Measurements from ENCODE around the gene SMYD3. TPM values are rescaled to one million over a fixed set of nuclear protein-coding genes. Genes with fewer than 3 reads are reported as not detected.

The SMYD3 gene
- total and polyA plus RNA-seq, 2 donors (not counting 3 experiments of a cell fraction or from before 2014, with no cell fraction given), result 16.0 to 32.1 TPM

DNA sequence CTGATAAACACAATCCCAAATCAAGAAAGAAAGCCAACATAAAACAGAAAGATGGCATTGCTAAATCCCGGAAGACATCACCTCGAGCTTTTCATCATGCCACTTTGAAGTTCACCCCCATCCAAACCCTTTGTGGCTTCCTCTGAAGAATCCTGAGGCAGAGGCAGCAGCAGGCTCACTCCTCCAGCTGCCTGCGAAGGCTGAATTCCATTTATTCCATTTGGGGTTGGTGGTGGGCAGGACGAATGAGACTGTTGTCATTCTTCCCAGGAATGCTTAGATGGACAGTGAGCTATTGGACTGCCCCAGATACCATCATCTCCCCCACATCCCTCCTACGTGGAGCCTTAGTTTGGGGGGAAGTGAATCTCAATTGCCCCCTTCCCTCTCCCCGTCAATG is 437.5 kb downstream of the SMYD3 start:
- Histone ChIP-seq H3K9ac (replicated peaks; ENCODE audit: extremely low read depth, insufficient read depth, low read length) (no peak overlapping the region), H3K4me1 (ENCODE audit: control insufficient read depth, extremely low read depth, insufficient read depth, low read length) (no peaks in the 10 kb centered on the region), H3K9me1 (replicated peaks; ENCODE audit: control insufficient read depth, extremely low read depth, insufficient read depth, low read length) (no peaks in the 10 kb centered on the region), H3K36me3 (ENCODE audit: control insufficient read depth in 2 of 2, extremely low read depth in 1 of 2, insufficient read depth in 2 of 2, low read length in 2 of 2) (no peaks in the 10 kb centered on the region), H3K79me2 (ENCODE audit: control insufficient read depth, insufficient read depth, low read length) (no peaks in the 10 kb centered on the region), H3K4me3 (replicated peaks in 1 of 3; ENCODE audit: insufficient read depth in 1 of 3, low read depth in 1 of 3, low read length in 3 of 3) (no peak overlapping the region), H4K20me1 (replicated peaks; ENCODE audit: control insufficient read depth, extremely low read depth, insufficient read depth, low read length) (peaks cover under 1% of the 10 kb centered on the region), H3K9me3 (replicated peaks; ENCODE audit: control insufficient read depth, insufficient read depth, low read length) (no peaks in the 10 kb centered on the region), H2AFZ (ENCODE audit: low read depth, low read length) (no peak overlapping the region), H3K27me3 (ENCODE audit: control insufficient read depth in 2 of 2, insufficient read depth in 2 of 2, low read length in 2 of 2) (no peaks in the 10 kb centered on the region), H3K4me2 (ENCODE audit: insufficient read depth, low read length) (no peak overlapping the region), H3K27ac (ENCODE audit: insufficient read depth, low read depth, low read length) (no peak overlapping the region)
- intact Hi-C loops (cut with micrococcal nuclease), result no loop called here
- no peak for TF ChIP-seq POLR2A (IDR thresholded peaks at IDR 0.05; ENCODE audit: low read depth, low read length)
- no peak for TF ChIP-seq EZH2 (IDR thresholded peaks at IDR 0.05; ENCODE audit: borderline replicate concordance, low read depth, low read length, severe bottlenecking)
- dilution Hi-C loops (cut with MboI; ENCODE audit: extremely low pct_ligation_motif_present, low sequenced_read_pairs), result no loop called here
- BruUV-seq (replicated peaks), result no TSS peak
- ChIA-PET CTCF (no interaction called here), POLR2A (no interaction called here)
- no peak for FAIRE-seq
- no peak for DNase-seq (ENCODE audit: low read depth, low spot score)

DNA sequence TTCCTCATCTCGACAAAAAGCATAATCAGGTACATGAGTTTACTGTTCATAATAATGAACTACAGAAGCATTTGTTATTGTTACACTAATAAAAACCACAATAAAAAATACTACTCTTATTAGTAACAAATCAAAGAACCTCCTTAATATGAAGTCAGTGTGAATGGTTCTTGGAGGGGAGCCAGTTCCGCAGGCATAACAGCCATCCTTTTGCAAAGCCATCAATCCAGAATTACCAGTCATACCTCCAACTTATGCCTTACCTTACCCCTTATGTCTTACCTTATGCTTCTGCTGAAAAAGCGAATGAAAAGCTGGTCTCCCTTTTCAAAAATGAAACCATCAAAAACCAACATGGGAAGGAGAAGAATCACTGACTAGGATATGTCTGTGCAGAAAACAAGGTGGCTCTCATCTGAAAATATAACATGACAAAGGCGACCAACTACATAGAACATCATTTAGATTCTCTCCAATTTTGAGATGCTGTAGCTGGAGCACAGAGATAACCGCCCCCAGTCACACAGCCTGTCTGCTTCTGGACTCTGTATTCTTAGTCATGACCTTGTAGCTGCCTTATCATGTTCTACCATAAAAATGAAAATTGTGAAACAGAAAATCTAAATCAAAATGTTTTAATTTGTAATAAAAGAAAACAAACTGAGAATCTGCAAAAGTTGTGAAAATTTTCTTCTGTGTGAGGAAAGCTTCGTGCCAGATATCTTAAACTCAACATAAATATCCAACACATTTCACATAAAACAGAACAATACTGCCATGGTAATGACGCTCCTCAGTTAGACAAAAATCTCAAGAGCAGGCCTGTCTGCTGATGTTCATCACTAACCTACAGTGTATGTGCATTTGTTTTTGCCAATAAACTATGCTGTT is 438.2 kb downstream of the SMYD3 start:
- no peak overlapping the region for H2AFZ ChIP-seq (ENCODE audit: low read depth, low read length)
- intact Hi-C loops (cut with micrococcal nuclease) (no loop called here), dilution Hi-C loops (cut with MboI; ENCODE audit: extremely low pct_ligation_motif_present, low sequenced_read_pairs) (no loop called here)
- FAIRE-seq (no peak), DNase-seq (ENCODE audit: low read depth, low spot score) (no peak)
- POLR2A ChIA-PET, result no interaction called here
- H4K20me1 ChIP-seq (replicated peaks; ENCODE audit: control insufficient read depth, extremely low read depth, insufficient read depth, low read length), result peaks cover 3% of the 10 kb centered on the region
- no TSS peak for BruUV-seq (replicated peaks)
- H3K79me2 ChIP-seq (ENCODE audit: control insufficient read depth, insufficient read depth, low read length), result no peaks in the 10 kb centered on the region
- no peak overlapping the region for H3K9ac ChIP-seq (replicated peaks; ENCODE audit: extremely low read depth, insufficient read depth, low read length)
- no peaks in the 10 kb centered on the region for H3K27me3 ChIP-seq (ENCODE audit: control insufficient read depth in 2 of 2, insufficient read depth in 2 of 2, low read length in 2 of 2)
- TF ChIP-seq, protein P1, sequence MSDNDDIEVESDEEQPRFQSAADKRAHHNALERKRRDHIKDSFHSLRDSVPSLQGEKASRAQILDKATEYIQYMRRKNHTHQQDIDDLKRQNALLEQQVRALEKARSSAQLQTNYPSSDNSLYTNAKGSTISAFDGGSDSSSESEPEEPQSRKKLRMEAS (IDR thresholded peaks at IDR 0.05; ENCODE audit: insufficient read depth, insufficient read length), result no peak
- TF ChIP-seq EZH2 (IDR thresholded peaks at IDR 0.05; ENCODE audit: borderline replicate concordance, low read depth, low read length, severe bottlenecking) (no peak), FOS (IDR thresholded peaks at IDR 0.05; ENCODE audit: borderline replicate concordance, insufficient read depth, low read length) (no peak), JUN (IDR thresholded peaks at IDR 0.05; ENCODE audit: borderline replicate concordance, insufficient read depth, insufficient read length, low read depth) (no peak), GATA2 (IDR thresholded peaks at IDR 0.05; ENCODE audit: insufficient read depth, insufficient read length, low read depth, low read length) (no peak), POLR2AphosphoS5 (IDR thresholded peaks at IDR 0.05; ENCODE audit: insufficient read depth, low read depth, low read length) (no peak), POLR2A (IDR thresholded peaks at IDR 0.05; ENCODE audit: low read depth, low read length) (no peak), MYC (IDR thresholded peaks at IDR 0.05; ENCODE audit: low read depth, low read length) (no peak)
- TF ChIP-seq, protein P2, sequence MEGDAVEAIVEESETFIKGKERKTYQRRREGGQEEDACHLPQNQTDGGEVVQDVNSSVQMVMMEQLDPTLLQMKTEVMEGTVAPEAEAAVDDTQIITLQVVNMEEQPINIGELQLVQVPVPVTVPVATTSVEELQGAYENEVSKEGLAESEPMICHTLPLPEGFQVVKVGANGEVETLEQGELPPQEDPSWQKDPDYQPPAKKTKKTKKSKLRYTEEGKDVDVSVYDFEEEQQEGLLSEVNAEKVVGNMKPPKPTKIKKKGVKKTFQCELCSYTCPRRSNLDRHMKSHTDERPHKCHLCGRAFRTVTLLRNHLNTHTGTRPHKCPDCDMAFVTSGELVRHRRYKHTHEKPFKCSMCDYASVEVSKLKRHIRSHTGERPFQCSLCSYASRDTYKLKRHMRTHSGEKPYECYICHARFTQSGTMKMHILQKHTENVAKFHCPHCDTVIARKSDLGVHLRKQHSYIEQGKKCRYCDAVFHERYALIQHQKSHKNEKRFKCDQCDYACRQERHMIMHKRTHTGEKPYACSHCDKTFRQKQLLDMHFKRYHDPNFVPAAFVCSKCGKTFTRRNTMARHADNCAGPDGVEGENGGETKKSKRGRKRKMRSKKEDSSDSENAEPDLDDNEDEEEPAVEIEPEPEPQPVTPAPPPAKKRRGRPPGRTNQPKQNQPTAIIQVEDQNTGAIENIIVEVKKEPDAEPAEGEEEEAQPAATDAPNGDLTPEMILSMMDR (IDR thresholded peaks at IDR 0.05; ENCODE audit: extremely low read depth in 1 of 2, insufficient read depth in 1 of 2, low read depth in 1 of 2, low read length in 2 of 2), result no peak
- H3K9me3 ChIP-seq (replicated peaks; ENCODE audit: control insufficient read depth, insufficient read depth, low read length), result no peaks in the 10 kb centered on the region
- H3K4me1 ChIP-seq (ENCODE audit: control insufficient read depth, extremely low read depth, insufficient read depth, low read length), result no peaks in the 10 kb centered on the region
- no peaks in the 10 kb centered on the region for H3K36me3 ChIP-seq (ENCODE audit: control insufficient read depth in 2 of 2, extremely low read depth in 1 of 2, insufficient read depth in 2 of 2, low read length in 2 of 2)
- no peaks in the 10 kb centered on the region for H3K9me1 ChIP-seq (replicated peaks; ENCODE audit: control insufficient read depth, extremely low read depth, insufficient read depth, low read length)
- no peak overlapping the region for H3K27ac ChIP-seq (ENCODE audit: insufficient read depth, low read depth, low read length)
- H3K4me3 ChIP-seq (replicated peaks in 1 of 3; ENCODE audit: insufficient read depth in 1 of 3, low read depth in 1 of 3, low read length in 3 of 3), result no peak overlapping the region
- CTCF ChIA-PET, result interaction anchor here (1.5 kb wide), 1 partner anchor 8 kb away, joined by 3 read pairs; no protein-coding TSS in a partner anchor
- no peak overlapping the region for H3K4me2 ChIP-seq (ENCODE audit: insufficient read depth, low read length)
